HG03097 (cell line): Measurements from ENCODE around the gene RCCD1.
A peak's percentile ranks its signal among the peaks of the same experiment; 100 is the strongest.
"Not testable (repeated sequence)": the region's sequence is repeated elsewhere in the genome, so short reads cannot be mapped to it uniquely, and the experiment has no call there.

Experiments
- ATAC-seq: cut with Tn5 transposase; IDR thresholded peaks from one replicate; pipeline ENCODE4 v1.9.1; 2021; ENCODE audit not compliant: unreplicated experiment, low FRiP score

The RCCD1 gene, protein sequence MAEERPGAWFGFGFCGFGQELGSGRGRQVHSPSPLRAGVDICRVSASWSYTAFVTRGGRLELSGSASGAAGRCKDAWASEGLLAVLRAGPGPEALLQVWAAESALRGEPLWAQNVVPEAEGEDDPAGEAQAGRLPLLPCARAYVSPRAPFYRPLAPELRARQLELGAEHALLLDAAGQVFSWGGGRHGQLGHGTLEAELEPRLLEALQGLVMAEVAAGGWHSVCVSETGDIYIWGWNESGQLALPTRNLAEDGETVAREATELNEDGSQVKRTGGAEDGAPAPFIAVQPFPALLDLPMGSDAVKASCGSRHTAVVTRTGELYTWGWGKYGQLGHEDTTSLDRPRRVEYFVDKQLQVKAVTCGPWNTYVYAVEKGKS

DNA sequence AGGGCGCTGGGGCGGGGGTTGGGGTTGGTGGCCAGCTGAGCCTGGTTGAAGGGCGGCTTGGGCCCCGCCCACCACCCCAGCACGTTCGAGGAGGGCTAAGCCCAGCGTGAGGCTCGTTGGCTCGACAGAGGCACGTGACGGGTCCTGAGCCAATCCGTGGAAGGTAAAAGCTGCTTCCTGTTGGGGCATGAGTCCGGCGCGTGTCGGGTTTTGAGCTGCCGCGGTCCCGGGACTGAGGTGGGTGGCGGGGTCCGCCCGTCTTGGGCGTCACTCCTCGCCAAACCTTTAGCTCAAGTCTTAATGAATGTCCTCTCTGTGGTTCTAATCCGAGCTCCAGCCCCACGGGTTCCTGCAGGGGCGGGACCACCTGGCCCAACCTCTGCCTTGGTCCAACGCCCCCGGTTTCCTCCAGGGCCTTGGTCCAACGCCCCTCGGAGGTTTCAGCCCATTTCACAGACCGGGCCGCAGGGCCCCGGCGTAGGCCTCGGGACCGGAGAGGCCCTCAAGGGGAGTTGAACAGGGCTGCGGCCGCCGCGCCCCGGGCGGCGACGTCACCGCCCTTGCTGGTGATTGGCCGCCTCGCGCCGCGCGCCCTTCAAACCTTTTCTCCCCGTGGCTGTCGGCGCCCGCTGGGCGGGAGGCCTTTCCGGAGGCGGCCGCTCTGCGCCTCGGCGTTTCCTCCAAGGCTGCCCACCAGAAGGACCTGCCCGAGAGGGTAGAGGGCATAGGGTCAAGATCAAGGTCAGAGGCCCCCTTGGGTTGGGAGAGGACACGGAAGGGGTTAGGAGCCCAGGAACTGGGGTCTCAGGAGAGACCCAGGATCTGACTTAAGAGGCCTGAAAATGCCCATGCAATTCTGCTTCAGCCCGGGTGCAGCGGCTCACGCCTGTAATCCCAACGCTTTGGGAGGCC lies at the start of gene RCCD1:
RCCD1 (plus strand) TSS at position 173 of the 912 bp plus-strand sequence. CDS start 1,851 bp downstream, outside the sequence.
- peak; percentile 80 for ATAC-seq

DNA sequence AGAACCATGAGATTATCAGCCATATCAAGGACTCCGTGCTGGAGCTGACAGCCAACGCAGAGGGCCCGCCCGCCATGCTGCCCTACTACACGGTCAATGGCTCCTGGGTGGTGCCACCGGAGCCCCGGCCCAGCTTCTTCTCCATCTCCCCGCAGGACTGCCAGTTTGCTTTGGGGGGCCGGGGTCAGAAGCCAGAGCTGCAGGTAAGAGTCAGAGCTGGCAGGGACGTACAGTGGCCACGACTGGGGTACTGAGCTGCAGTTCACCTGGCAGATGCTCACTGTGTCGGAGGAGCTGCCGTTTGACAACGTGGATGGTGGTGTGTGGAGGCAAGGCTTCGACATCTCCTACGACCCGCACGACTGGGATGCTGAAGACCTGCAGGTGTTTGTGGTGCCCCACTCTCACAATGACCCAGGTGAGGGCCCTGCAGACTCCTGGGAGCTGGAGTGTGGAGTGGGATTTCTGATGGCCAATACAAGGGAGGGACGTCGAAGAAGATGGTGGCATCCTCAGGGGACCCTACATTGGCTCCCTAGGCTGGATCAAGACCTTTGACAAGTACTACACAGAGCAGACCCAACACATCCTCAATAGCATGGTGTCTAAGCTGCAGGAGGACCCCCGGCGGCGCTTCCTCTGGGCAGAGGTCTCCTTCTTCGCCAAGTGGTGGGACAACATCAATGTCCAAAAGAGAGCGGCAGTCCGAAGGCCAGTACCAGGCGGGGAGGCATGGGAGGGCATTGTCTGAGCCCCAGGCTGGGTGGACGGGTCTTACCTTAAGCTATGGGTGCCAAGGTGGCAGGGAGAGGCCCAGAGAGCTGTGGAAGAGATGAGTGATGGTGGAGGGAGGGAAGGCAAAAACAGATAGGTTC lies 49.1 kb upstream of the RCCD1 start:
- no peak for ATAC-seq

DNA sequence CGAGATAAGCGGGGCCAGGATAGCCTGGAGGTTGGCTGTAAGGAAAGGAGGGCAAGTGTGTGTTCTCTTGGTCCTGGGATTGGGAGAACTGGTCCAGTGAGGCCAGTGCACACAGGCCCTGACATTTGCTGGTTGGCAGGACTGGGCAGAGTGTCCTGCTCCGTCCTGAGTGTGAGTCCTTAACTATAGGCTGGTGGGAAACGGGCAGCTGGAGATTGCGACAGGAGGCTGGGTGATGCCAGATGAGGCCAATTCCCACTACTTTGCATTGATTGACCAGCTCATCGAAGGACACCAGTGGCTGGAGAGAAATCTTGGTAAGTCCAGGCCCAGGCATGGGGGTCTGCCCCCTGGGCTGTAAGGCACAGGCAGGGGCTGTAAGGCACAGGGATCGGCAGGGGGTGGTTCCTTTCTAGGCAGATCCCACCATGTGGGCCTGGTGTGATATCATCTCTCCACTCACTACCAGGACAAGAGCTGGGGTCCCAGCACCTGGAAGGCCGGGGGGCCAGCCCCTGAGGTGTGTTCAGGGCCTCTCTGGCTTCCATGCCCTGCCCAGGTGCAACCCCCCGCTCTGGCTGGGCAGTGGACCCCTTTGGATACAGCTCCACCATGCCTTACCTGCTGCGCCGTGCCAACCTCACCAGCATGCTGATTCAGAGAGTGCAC lies 48.4 kb upstream of the RCCD1 start:
- no peak for ATAC-seq

DNA sequence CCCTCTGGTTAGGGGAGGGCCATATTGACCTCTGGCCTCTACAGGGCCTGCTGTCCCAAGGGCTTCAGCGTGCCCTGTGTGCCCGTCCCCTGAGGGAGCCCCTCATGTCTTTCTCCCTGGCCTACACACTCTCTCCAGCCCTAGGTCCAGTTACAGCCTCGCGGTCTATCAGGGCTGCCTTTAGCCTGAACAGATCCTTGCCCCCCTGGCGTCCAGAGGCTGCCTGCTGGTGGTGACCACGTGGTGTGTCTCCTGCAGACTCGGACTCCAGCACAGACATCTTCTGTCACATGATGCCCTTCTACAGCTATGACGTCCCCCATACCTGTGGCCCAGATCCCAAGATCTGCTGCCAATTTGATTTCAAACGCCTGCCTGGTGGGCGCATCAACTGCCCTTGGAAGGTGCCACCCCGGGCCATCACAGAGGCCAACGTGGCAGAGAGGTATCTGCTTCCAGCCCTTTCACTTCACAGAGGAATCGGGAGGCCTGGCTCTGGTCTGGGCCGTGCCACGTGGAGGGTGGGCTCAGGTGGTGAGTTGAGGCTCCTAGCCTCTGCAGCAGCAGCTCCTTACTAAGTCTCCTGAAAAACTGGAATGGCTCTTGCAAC lies 47.5 kb upstream of the RCCD1 start:
- no peak for ATAC-seq

DNA sequence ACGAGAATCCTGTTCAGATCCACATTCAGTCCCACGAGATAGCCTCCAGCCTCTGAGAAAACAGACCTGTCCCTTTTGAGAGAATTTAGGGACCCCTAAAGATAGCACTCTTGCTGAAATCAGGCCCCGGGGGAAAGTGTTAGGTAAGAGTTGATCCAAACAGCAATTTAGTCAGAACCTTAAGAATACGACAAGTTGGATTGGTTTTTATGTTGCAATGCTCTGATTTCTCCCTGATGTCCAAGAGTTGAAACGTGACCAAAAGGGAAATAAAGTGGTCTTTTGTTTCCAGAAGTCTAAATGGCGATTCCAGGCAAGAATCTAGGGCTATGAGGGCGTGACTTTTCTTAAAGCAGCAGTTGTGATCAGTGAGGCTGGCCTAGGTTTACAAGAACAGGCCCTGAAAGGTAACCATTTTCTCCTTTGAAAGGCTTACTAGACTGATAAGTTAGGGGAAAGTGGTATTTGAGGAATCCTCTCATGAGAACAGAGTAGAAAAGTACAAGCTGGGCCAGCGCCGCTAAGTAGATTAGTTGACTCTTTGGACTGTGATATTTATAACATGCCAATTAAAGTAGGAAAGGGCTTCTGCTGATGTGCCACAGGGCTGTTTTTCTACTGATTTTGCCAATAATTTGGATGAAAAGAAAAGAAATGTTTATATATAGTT lies 46.7 kb upstream of the RCCD1 start:
- no peak for ATAC-seq

DNA sequence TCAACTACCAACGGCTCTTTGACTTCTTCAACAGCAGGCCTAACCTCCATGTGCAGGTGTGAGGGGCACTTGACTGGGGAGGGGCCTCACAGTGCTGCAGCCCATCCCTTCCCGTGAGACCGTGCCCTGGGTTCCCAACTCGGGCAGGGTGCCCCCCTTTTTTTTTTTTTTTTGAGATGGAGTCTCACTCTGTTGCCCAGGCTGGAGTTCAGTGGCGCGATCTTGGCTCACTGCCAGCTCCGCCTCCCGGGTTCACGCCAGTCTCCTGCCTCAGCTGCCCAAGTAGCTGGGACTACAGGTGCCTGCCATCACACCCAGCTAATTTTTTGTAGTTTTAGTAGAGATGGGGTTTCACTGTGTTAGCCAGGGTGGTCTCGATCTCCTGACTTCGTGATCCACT lies 45.2 kb upstream of the RCCD1 start:
- ATAC-seq = not testable (repeated sequence)

DNA sequence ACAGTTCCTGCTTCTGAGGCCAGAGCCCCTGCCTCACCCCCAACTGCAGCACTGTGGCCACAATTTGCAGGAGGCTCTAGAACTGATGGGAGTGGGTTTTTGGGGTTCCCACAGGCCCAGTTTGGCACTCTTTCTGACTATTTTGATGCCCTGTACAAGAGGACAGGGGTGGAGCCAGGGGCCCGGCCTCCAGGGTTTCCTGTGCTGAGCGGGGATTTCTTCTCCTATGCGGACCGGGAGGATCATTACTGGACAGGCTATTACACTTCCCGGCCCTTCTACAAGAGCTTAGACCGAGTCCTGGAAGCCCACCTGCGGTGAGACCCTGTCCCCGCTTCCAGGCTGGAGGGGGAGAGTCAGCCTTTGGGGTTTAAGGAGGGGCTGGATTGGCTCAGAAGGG lies 44.7 kb upstream of the RCCD1 start:
- no peak for ATAC-seq

DNA sequence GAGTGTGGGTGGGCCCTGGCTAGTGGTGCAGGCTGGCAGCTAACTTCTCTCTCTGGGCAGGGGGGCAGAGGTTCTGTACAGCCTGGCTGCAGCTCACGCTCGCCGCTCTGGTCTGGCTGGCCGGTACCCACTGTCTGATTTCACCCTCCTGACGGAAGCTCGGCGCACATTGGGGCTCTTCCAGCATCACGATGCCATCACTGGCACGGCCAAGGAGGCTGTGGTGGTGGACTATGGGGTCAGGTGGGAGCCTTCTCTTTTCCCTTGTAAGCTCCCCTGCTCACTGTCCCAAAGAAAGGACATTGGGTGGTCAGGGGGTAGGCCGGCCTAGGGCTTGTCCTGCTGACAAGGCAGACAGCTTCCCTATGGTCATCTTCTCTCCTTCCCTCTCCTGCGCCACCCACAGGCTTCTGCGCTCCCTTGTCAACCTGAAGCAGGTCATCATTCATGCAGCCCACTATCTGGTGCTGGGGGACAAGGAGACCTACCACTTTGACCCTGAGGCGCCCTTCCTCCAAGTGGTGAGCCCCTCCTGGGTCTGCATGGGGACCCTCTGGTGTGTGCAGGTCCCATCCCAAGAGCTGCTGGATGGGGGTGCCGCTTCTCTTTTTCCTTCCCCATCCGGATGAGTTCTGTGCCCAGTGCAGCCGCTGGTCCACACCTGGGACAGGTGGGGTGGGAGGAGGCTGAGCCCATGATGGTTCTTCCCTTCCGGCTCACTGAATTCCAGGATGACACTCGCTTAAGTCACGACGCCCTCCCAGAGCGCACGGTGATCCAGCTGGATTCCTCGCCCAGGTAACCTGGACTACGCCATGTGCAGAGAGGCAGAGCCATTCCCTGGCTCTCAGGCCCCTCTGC lies 44.0 kb upstream of the RCCD1 start:
- no peak for ATAC-seq

DNA sequence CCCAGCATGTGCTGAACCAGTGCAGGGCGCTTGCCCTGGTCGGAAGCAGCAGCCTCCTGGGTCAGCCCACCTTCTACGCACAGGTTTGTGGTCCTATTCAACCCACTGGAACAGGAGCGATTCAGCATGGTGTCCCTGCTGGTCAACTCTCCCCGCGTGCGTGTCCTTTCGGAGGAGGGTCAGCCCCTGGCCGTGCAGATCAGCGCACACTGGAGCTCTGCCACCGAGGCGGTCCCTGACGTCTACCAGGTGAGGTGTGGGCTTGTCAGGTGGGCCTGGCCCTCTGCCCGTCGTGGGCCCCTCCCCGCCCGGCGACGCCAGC lies 43.4 kb upstream of the RCCD1 start:
- no peak for ATAC-seq

DNA sequence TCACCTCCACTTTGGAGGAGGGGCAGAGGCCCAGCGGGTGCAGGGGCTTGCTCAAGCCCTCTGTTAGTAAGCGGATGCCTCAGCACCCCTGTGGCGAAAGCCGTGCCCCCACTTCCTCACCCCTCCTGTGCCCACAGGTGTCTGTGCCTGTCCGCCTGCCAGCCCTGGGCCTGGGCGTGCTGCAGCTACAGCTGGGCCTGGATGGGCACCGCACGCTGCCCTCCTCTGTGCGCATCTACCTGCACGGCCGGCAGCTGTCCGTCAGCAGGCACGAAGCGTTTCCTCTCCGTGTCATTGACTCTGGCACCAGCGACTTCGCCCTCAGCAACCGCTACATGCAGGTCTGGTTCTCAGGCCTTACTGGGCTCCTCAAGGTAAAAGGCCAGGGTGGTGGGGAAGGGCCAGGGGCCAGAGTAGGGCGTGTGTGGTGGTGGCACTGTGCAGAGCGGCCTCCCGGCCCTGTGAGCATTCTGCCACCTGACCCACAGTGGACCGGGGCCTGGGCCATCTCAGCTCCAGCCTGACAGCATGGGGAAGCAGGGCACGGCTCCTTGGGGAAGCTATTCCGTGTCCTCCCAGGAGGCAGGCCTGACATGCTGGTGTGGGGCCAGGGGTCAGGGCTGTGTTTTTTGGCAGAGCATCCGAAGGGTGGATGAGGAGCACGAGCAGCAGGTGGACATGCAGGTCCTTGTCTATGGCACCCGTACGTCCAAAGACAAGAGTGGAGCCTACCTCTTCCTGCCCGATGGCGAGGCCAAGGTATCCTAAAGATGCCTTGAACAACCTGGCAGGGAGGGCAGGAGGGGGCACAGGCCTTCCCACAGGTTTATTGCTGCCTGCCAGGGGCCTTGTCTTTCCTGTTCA lies 42.5 kb upstream of the RCCD1 start:
- no peak for ATAC-seq

DNA sequence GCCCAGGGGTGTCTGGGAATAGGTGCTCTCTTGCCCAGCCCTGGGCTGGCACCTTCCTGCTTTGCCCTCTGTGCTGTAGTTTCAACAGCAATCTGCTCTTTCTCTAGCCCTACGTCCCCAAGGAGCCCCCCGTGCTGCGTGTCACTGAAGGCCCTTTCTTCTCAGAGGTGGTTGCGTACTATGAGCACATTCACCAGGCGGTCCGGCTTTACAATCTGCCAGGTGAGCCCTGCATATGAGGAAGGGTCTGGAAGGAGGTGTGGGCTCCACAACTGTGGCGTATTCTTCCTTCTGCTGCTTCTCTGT lies 42.0 kb upstream of the RCCD1 start:
- ATAC-seq = no peak

DNA sequence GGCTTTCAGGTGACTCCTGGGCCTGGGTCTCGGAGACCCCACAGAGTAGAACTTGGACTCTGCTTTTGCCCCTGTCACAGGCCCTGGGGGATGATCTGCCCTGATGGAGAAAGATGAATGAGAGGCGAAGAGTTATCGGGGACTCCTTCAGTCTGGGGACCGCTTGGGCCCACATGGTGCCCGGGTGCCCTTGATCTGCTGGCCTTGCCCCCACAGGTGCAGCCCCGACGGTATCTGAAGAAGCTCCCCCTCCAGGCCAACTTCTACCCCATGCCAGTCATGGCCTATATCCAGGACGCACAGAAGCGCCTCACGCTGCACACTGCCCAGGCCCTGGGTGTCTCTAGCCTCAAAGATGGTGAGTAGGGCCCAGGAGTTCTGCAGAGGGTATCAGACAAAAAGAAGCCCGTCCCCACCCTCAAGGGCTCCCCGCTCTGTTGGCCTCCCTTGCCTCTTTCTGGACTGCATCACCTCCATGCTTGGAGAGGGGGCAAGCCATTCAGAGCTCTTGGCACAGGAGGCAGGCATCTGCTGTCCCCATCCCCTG lies 41.2 kb upstream of the RCCD1 start:
- no peak for ATAC-seq

DNA sequence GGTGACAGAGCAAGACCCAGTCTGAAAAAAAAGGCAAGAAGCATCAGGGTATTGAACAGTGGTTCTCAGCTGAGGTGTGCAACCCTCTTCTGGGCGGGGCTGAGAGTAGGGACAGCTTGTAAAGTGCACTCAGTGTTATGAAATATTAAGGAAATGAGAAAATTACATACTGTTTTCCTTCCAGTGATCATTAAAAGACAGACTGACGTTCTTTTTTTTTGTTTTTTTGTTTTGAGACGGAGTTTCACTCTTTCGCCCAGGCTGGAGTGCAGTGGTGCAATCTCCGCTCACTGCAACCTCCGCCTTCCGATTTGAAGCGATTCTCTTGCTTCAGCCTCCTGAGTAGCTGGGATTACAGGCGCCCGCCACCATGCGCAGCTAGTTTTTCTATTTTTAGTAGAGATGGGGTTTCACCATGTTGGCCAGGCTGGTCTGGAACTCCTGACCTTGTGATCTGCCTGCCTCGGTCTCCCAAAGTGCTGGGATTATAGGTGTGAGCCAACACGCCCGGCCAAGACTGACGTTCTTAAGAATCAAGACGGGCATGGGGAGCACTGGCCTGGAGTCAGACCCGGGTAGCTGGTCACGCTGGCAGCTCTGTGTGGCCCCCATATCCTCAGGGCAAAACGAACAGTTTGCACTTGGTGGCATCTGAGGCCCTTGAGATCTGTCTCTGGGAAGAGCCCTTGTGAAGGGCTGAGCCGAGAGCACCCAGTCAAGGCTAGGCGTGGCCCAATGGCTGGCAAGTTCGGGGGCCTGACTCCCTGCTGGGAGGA lies 40.2 kb upstream of the RCCD1 start:
- no peak for ATAC-seq

DNA sequence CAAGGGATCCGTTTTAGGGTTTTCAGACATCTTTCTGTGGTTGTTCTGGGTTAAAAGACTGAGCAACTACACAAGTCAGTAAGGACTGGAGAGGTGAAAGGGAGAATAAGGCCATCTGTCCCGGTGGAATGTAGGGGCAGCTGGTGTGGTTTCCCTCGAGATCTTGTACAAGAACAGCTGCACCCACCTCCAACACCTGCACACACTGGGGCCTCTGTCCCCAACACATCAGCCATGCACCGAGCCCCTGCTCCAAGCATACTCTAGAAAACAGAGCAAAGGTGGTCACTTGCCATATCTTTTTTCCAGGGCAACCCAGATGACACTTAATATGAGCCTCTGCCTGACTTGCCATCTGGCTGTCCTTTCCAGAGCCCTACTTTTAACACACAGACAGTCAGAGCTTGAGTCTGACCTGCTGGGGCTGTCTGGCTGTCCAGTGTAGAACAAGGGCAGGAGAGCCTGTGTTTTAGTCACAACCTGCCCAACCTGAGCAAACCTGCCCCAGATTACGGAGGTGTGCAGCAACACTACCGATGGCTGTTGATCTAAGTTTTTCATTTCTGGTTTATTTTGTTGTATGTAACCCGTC lies 39.4 kb upstream of the RCCD1 start:
- ATAC-seq = no peak

DNA sequence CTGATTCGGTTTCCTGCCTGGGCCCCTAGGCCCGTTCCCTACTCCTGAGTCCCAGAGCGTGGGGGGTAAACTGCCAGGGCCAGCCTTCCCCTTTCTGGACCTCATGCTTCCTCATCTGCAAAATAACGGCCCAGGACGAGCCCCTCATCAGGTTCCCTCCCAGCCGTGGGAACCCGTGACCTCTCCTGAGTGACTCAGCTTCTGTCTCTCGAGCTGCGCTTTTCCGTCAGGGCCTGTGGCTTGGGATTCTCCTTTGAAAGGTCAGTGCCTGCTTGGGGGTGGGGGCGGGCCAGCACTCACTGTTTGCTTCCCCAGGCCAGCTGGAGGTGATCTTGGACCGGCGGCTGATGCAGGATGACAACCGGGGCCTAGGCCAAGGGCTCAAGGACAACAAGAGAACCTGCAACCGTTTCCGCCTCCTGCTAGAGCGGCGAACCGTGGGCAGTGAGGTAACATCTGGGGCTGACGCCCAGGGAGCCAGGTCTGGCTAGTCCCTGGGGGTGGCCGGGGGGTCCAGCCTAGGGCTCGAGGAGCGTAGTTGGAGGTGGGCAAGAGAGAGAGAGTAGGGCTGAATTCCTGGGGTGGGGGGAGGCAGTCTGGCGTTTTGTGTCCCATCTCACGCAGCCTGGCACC lies 38.8 kb upstream of the RCCD1 start:
- ATAC-seq = no peak

DNA sequence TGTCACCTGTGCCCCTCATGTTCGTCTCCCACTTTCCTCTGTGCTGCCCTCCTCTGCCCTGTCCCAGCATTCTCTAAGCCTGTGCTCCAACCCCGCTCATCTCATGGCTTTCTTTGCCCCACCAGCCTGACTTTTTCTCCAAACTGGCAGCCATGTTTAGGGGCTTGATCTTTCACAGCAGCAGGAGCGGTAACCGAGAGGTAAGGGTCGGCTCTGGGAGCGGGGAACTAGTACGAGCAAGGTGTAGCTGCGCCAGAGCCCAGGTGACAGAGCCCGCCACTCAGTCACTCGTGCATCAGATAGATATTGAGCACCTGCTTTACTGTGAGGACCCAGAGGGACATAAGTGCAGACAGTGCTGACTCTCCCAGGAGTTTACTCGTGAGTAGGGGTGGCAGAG lies 38.2 kb upstream of the RCCD1 start:
- ATAC-seq = no peak
